ES-I3 (cell line): ENCODE data around the gene CFD.
"Not testable (repeated sequence)": the region's sequence is repeated elsewhere in the genome, so short reads cannot be mapped to it uniquely, and the experiment has no call there.

ENCODE experiments used
- H3K36me3 ChIP-seq: 2 replicates; pipeline ENCODE4 v1.6.1; 2013; ENCODE audit warnings: mild to moderate bottlenecking, low read length, control low read depth, moderate library complexity; ENCODE audit not compliant: insufficient read depth
- H3K4me1 ChIP-seq: 2 replicates; pipeline ENCODE4 v1.6.1; 2013; ENCODE audit warnings: mild to moderate bottlenecking, control low read depth, low read length; ENCODE audit not compliant: insufficient read depth
- H3K9ac ChIP-seq: 2 replicates; pipeline ENCODE4 v1.6.1; 2013; ENCODE audit warnings: low read depth, mild to moderate bottlenecking, low read length, moderate library complexity
- H3K9me3 ChIP-seq: 2 replicates; pipeline ENCODE4 v1.6.1; 2013; ENCODE audit warnings: mild to moderate bottlenecking, low read length, moderate library complexity; ENCODE audit not compliant: control insufficient read depth, insufficient read depth

Gene CFD

DNA sequence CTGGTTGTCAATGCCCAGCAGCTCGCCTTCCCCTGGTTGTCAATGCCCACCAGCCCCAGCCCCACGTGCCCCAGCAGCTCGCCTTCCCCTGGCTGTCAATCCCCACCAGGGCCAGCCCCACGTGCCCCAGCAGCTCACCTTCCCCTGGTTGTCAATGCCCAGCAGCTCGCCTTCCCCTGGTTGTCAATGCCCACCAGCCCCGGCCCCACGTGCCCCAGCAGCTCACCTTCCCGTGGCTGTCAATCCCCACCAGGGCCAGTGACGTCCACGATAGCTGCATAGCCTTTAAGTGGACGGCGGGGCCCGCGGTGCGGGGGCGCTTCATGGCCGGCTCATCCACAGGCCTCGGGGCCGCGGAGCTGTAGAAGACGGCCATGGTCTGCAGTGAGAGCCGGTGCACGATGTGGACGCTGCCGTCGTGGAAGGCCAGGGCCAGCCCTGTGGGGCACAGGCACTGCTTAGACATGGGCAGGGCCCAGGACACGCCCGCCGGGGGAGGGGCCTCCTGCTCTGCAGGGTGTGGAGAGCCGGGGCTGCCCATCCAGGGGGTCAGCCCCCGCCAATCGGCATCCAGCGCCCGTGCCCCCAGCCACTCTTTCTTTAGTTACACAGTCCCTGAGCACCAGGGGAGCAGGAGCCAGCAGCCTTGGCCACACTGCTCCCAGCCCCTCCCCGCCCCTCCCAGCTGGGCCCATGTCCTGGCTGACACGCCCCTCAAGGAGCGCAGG lies 20.4 kb downstream of the CFD start:
- no peaks in the 10 kb centered on the region; the same call in 1 of the 2 replicates for H3K4me1 ChIP-seq
- no peaks in the 10 kb centered on the region for H3K36me3 ChIP-seq
- H3K9me3 ChIP-seq = no peaks in the 10 kb centered on the region
- H3K9ac ChIP-seq = no peak overlapping the region

DNA sequence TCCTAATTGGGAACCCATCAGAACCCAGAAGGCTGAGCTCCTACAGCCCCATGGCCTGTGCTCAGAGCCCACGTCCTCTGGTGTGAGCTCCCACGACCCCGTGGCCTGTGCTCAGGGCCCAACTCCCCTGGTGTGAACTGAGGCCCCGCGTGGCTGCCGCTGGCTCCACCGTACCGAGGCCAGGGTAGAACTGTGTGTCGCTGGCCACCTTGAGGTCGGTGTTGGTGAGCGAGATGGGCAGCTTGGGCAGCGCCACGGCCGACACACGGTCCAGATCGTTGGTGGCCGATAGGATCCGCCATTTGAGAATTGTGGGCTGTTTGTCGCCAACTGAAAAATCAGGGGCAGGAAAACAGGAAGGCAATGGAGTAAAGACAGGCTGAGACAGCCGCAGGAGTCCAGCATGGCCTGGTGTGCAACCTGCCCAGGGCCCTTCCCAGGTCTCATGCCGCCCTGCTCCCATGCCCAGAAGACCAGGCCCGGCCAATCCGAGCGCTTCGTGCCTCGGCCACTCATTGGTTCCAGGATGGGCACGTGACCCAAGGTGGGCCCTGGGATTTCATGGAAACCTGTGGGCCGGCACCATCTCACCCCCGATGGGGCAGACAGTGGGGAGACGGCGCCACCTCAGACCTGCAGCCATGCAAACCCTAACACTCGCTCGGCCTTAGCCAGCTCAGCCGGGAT lies 22.1 kb downstream of the CFD start:
- H3K9me3 ChIP-seq = no peaks in the 10 kb centered on the region
- H3K4me1 ChIP-seq = no peaks in the 10 kb centered on the region; the same call in 1 of the 2 replicates
- H3K9ac ChIP-seq = no peak overlapping the region
- H3K36me3 ChIP-seq = no peaks in the 10 kb centered on the region; the same call in 1 of the 2 replicates

DNA sequence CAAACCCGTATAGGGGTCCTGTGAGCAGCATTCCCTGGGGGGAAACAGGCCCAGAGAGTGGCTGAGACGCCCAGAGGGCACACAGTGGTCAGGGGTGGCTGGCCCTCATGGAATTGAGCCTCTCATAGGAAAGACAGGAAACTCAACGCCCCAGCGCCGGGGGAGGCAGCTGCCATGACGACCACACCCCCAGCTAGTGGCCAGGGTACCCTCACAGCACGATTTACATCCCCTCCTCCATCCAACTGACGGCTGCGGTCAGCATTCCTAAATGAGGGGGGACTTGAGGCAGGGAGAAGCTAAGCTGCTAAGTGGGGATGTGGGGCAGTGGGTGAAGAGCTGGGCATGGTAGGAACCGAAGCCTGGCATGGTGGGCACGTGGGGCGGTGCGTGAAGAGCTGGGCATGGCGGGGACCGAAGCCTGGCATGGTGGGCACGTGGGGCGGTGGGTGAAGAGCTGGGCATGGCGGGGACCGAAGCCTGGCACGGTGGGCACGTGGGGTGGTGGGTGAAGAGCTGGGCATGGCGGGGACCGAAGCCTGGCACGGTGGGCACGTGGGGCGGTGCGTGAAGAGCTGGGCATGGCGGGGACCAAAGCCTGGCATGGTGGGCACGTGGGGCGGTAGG lies 23.5 kb downstream of the CFD start:
- Histone ChIP-seq H3K36me3 (no peaks in the 10 kb centered on the region; the same call in 1 of the 2 replicates), H3K4me1 (no peaks in the 10 kb centered on the region; the same call in 1 of the 2 replicates)

DNA sequence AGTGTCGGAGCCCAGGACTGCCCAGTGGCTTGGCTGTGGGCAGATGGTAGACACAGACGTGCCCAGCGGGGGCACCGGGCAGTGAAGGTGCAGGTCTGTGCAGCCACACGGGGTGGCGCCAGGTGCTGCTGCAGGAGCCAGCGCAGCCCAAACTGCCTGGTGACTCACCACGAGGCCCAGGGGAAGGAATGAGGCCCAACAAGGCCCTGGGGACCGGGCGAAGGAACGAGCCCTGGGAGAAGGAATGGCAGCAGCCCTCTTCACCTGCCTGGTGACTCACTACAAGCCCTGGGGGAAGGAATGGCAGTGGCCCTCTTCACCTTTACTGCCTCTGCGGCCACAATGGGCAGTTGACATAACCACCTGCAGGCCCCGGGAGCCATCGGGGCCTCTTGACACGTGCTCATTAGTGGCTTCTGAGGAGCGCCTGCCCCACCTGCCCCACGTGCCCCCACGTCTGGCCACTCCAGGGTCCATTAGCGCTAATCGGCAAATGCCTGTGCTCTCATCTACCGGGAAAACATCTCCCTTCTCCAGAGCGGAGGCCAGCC lies 24.3 kb downstream of the CFD start:
- Histone ChIP-seq H3K9me3 (no peaks in the 10 kb centered on the region), H3K4me1 (no peaks in the 10 kb centered on the region; the same call in 1 of the 2 replicates), H3K9ac (no peak overlapping the region), H3K36me3 (no peaks in the 10 kb centered on the region; the same call in 1 of the 2 replicates)

More for the DNA sequence above, 23.5 kb downstream of the CFD start:
- H3K9ac ChIP-seq = no peak overlapping the region
- H3K9me3 ChIP-seq = no peaks in the 10 kb centered on the region

DNA sequence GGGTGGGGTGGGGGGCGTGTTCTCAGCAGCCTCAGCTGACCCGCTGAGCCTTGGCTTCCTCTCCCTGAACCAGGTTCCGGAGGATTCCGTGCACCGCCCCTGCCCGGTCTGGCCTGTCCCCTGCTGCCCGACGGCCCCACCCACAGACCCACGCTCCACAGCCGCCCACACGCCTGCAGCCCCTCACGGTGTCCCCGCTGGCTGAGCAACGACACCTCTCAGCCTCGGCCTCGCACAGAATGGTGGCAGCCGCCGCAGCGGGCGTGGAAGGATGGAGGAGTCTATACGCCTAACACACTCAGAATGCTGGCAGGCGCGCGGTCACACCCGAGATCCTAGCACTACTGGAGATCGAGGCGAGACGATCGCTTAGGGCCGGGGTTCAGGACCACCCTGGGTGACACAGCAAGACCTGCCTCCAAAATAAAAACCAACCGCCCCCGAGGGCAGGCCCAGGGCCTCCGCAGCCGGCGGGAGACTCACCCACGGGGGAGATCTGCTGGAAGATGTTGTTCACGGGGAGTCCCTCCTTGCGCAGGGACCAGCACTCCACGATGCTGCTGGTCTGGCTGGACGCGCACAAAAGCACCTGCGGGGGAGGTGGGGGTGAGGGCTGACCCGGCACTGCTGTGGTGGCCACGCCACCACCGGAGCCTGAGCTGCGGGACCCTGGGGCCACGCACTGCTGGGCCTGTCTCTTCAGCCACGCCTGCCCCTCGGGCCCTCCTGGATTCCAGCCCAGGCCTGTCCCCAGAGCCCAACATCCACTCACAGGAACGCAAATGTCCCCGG lies 25.2 kb downstream of the CFD start:
- Histone ChIP-seq H3K4me1 (no peaks in the 10 kb centered on the region; the same call in 1 of the 2 replicates), H3K9ac (no peak overlapping the region), H3K36me3 (no peaks in the 10 kb centered on the region; the same call in 1 of the 2 replicates), H3K9me3 (no peaks in the 10 kb centered on the region)

DNA sequence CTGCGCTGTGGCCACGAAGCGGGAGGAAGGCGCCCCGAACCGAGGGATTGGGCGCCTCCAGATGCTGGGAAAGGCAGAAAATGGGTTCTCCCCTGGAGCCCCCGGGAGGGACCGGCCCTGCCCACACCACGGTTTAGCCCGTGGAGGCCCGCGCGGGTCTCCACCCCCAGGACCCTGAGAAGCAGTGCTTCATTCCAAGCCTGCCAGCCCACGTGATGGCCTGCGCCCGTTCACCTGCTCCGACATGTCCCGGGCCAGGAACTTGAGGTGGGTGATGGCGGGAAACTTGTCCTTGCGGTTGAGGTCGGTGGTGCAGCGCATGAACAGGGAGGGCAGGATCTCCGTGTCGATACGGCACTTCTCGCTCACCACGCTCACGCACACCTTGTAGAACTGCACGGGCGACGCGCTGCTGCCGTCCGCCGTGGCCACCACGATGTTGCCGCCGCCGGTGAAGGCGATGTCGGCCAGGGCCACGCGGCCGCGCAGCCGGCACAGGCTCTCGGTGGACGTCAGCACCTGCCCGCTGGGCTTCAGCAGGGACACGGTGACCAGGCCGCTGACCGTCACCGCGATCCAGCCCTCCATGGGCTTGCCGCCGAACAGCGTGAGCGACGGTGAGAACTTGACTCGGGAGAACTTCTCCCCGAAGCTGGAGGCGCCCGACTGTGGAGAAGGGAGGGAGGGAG lies 26.2 kb downstream of the CFD start:
- H3K9ac ChIP-seq = no peak overlapping the region
- H3K4me1 ChIP-seq = no peaks in the 10 kb centered on the region; the same call in 1 of the 2 replicates
- H3K36me3 ChIP-seq = no peaks in the 10 kb centered on the region; the same call in 1 of the 2 replicates
- H3K9me3 ChIP-seq = no peaks in the 10 kb centered on the region

DNA sequence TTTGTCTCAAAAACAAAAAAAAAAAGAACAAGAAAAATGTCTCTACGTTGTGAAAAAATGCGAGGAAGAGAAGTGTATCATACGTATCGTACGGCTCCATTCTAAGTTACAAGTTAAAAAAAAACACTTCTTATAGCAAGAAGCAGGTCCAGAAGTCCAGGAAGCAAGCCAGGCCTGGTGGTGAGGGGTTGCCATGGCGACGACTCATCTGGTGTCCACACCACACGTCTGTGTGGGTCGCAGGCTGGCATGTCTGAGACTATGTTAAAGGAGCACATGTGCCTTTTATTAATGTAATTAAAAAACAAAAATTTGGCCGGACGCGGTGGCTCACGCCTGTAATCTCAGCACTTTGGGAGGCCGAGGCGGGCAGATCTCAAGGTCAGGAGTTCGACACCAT lies 27.6 kb downstream of the CFD start:
- Histone ChIP-seq H3K36me3 (no peaks in the 10 kb centered on the region; the same call in 1 of the 2 replicates), H3K4me1 (no peaks in the 10 kb centered on the region; the same call in 1 of the 2 replicates), H3K9ac (no peak overlapping the region), H3K9me3 (no peaks in the 10 kb centered on the region)

DNA sequence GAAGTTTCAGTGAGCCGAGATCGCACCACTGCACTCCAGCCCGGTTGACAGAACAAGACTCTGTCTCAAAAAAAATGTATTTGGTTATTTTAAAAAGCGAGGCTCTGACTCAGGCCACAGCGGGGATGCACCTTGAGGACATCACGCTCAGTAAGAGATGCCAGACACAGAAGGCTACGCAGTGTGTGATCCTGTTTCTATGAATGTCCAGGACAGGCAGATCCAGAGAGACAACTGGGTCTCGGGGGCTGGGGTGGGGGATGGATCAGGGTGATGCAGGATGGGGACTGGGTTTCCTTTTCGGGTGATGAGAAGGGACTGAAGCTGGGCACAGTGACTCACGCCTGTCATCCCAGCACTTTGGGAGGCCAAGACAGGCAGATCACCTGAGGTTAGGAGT lies 28.1 kb downstream of the CFD start:
- H3K9ac ChIP-seq = no peak overlapping the region
- H3K36me3 ChIP-seq = no peaks in the 10 kb centered on the region; the same call in 1 of the 2 replicates
- no peaks in the 10 kb centered on the region for H3K9me3 ChIP-seq
- H3K4me1 ChIP-seq = no peaks in the 10 kb centered on the region; the same call in 1 of the 2 replicates

DNA sequence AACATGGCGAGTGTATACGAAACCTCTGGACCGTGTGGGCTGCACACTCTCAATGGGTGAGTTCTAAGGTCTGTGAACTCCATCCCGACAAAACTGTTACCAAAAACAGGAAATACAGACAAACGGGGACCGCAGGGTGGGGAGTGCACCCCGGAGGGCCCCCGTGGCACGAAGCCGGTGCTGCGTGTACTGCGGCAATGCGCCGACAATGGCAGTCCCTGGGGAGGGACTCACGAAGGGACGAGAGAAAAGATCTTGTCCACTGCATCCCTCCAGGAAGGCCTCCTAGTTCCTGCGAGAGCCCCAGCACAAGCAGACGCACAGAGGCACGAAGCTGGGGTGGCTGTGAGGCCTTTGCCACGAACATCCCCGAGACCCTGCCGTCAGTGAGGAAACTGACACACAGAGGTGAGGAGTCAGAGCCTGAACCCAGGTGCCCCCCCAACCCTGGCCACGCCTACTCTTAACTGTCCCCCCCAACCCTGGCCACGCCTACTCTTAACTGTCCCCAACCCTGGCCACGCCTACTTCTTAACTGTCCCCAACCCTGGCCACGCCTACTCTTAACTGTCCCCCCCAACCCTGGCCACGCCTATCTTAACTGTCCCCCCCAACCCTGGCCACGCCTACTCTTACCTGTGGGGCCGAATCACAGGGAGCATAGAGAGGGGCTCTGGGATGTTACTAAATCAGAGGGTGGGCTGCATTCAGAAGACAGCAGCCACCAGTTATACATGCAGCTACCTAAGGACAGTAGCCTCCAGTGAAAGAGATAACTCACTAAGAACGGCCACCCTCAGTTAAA lies 29.3 kb downstream of the CFD start:
- Histone ChIP-seq H3K9me3 (no peaks in the 10 kb centered on the region), H3K4me1 (no peaks in the 10 kb centered on the region; the same call in 1 of the 2 replicates), H3K36me3 (no peaks in the 10 kb centered on the region; the same call in 1 of the 2 replicates), H3K9ac (no peak overlapping the region)

DNA sequence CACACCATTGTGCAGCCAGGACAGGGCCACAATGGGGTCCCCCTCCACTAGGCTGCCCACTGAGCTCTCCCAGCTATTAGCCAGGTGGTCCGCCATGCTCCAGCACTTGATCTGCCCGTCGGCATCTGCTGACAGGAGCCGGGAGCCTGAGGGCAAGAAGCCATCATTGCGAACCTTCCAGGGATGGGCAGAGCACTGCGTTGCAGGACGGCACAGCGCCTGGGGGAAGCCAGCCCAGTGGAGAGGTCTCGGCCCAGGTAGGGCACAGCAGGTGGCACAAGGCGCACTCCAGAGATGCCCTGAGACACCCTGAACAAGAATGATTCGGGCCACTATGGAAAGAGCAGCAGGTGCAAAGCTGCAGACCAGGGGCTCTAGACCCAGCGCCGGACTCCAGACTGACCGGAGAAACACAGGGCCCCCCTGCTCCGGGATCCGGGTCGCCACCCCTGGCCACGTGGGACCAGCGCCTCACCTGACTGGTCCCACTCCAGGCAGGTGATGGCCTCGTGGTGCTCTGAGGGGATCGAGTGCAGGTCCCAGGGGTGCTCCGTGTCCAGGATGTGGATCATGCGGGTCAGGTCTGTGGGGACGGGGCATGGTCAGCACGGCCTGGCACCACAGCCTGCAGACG lies 30.3 kb downstream of the CFD start:
- no peaks in the 10 kb centered on the region; the same call in 1 of the 2 replicates for H3K36me3 ChIP-seq

DNA sequence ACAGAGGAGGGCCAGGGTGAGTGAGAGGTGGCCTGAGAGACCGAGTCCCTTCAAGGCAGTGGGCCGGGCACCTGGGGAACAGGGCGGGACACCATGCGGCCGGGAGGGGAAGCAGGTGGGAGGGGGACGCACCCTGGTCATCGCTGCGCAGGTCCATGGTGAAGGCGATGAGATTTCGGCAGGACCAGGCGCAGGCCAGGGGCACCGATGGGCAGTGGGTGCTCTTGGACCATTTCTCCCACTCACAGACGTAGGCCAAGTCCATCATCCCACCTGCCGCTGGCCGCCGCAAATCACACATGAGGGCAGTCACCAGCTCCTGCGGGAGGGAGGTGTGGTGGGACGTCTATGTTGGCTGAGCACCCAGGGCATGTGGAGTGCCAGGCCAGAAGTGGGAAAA lies 31.4 kb downstream of the CFD start:
- H3K9ac ChIP-seq = no peak overlapping the region
- H3K9me3 ChIP-seq = no peaks in the 10 kb centered on the region
- no peaks in the 10 kb centered on the region for H3K4me1 ChIP-seq
- H3K36me3 ChIP-seq = no peaks in the 10 kb centered on the region

More for the DNA sequence above, 30.3 kb downstream of the CFD start:
- Histone ChIP-seq H3K9ac (no peak overlapping the region), H3K4me1 (no peaks in the 10 kb centered on the region), H3K9me3 (no peaks in the 10 kb centered on the region)

DNA sequence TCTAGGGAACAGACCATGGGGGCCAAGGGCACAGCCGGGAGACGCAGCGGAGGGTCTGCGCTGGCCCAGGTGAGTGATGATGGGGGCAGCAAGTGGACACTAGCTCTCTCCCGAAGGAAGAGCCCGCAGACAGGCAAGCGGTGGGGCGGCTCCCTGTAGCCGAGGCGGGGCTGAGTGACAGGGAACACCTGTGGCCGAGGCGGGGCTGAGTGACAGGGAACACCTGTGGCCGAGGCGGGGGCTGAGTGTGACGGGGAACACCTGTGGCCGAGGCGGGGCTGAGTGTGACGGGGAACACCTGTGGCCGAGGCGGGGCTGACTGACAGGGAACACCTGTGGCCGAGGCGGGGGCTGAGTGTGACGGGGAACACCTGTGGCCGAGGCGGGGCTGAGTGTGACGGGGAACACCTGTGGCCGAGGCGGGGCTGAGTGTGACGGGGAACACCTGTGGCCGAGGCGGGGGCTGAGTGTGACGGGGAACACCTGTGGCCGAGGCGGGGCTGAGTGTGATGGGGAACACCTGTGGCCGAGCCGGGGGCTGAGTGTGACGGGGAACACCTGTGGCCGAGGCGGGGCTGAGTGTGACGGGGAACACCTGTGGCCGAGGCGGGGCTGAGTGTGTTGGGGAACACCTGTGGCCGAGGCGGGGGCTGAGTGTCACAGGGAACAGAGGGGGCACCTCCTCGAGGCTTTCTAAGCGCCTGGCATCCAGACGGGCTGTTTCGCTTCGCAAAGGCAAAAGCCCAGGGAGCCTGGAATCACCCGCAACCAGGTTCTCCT lies 32.1 kb downstream of the CFD start:
- not testable (repeated sequence) for H3K9me3 ChIP-seq, H3K36me3 ChIP-seq, H3K4me1 ChIP-seq
- H3K9ac ChIP-seq = peak overlapping the region; percentile 66
